HG03378 (cell line): ENCODE data around the gene ABCD2.
"Not testable (repeated sequence)": the region's sequence is repeated elsewhere in the genome, so short reads cannot be mapped to it uniquely, and the experiment has no call there.

Experiments used
- ATAC-seq: cut with Tn5 transposase; IDR thresholded peaks from one replicate; pipeline ENCODE4 v1.9.1; 2021; ENCODE audit warnings: mild to moderate bottlenecking, moderate library complexity; ENCODE audit not compliant: unreplicated experiment

Gene ABCD2

GRCh38 chr12:39613525-39613924 is 6.1 kb downstream of the ABCD2 start:
- ATAC-seq, result no peak

GRCh38 chr12:39612250-39612649 is 7.4 kb downstream of the ABCD2 start:
- ATAC-seq, result no peak

DNA sequence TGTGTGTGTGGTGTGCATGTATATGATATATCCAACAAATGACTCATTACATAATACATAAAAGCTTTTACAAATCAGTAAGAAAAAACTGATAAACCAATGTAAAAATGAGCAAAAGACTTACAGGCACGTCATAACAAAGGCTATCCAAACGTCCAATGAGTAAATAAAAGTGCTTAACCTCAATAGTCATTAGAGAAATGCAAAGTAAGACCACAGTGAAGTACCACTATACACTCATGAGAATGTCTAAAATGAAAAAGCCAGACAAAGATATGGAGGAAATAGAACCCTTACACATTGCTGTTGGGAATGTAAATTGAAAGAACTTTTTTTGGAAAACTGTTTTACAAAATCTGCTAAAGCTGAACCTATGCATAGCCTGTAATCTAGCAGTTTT is 7.8 kb downstream of the ABCD2 start:
- ATAC-seq, result no peak

DNA sequence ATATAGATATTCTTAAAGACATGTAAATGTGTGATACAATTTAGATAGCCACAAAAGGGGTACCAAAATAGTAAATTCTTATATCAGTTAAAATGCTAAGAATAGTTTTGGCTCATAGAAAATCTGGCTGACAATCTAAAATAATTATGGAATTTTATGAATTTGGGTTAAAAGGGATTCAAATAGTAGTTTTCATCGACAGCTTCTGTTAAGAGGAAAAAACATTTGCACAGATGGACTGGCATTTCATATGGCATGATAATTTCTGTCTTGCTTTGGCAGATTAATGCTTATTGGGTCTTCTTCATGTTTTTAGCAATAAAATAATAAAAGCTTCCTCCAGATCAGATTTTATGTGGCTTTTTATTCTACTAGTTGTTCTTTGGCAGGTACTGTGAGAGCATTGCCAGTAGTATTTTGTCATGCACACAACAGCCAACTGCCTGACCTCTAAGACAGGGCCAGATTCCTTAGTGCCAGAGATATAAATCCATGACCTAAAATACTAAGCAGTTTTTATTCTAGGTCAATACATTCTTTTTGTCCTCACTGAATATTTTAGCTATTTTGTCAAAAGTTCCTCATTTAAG is 9.1 kb downstream of the ABCD2 start:
- no peak for ATAC-seq

- no peak for ATAC-seq
These were observed 12.7 kb downstream of the ABCD2 start for GRCh38 chr12:39606712-39607423.

- ATAC-seq, result no peak
These were observed 13.6 kb downstream of the ABCD2 start for GRCh38 chr12:39605996-39606395.

GRCh38 chr12:39605501-39605900 is 14.1 kb downstream of the ABCD2 start:
- no peak for ATAC-seq

- ATAC-seq, result no peak
These were observed 16.5 kb downstream of the ABCD2 start for GRCh38 chr12:39603065-39603464.

- ATAC-seq, result not testable (repeated sequence)
These were observed 17.7 kb downstream of the ABCD2 start for GRCh38 chr12:39601951-39602350.

GRCh38 chr12:39595928-39596327 is 23.7 kb downstream of the ABCD2 start:
- no peak for ATAC-seq

- no peak for ATAC-seq
These were observed 27.3 kb downstream of the ABCD2 start for GRCh38 chr12:39592295-39592694.

DNA sequence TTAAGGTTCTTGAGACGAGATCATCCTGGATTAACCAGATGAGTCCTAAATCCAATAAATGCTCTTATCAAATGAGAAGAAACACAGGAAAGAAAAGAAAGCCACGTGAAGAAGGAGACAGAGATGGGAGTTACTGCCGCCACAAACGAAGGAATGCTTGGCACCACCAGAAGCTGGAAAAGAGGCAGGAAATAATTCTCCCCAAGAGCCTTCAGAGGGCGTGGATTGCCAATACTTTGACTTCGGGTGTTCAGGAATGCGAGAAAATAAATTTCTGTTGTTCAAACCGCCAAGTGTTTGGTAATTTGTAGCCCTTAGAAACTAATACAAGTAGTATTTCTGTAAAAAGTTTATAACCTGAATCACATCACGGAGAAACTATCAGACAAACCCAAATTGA is 31.3 kb downstream of the ABCD2 start:
- ATAC-seq, result no peak

DNA sequence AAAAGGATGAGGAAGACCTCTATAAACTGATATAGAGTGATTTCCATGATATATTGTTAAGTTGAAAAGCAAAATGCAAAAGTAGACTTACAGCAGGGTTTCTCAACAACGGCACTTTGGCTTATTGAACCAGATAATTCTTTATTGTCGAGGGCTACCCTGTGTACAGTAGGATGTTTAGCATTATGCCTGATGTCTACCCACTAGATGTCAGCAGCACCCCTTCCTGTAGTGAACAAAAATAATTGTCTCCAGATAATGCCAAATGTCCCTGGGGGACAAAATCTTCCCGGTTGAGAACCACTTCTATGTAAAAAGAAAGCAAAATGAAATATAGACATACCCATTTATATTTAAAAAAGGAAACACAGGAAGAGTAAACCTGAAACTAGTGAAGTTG is 32.4 kb downstream of the ABCD2 start:
- peak; percentile 80 for ATAC-seq

- ATAC-seq, result no peak
These were observed 32.8 kb downstream of the ABCD2 start for GRCh38 chr12:39586816-39587215.

DNA sequence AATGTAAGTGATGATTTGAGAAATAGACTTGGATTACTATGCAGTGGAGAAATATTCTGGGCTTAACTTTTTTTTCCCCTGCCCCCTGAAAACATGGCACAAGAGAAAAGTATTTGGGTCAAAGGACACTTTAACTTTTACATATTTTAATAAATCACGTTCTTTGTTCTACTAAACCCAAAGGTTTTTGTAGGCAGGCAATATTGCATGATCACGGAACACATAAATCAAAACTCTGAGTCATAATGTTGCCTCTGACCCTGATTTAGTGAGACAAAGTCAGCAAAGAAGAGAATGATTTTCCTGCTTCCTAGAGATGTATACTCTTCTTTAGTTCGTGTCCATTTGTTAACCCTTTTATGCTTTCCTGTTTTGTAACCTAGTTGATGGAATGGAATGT is 38.0 kb downstream of the ABCD2 start:
- no peak for ATAC-seq

- ATAC-seq, result no peak
These were observed 44.1 kb downstream of the ABCD2 start for GRCh38 chr12:39575498-39575875.

GRCh38 chr12:39574785-39575497 is 44.7 kb downstream of the ABCD2 start:
- ATAC-seq, result peak; percentile 54

DNA sequence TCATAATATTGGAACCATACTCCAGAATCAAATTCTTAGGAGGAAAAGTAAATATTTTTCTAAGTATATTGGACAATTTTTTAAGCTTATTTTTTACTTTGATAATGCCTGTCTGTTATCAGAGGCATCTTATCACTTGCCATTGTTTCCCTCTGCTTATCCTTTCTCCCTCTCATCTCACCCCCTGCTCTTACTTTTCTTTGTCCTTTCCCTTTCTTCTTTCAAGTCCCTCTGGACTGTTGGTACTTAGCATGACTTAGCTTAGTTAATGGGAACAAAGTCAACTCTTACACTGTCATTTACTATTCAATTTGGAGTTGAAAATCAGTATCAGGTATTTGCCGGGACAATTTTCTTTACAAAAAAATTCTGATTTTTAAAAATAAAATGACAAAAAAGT is 45.2 kb downstream of the ABCD2 start:
- no peak for ATAC-seq

GRCh38 chr12:39573971-39574370 is 45.6 kb downstream of the ABCD2 start:
- ATAC-seq, result no peak

DNA sequence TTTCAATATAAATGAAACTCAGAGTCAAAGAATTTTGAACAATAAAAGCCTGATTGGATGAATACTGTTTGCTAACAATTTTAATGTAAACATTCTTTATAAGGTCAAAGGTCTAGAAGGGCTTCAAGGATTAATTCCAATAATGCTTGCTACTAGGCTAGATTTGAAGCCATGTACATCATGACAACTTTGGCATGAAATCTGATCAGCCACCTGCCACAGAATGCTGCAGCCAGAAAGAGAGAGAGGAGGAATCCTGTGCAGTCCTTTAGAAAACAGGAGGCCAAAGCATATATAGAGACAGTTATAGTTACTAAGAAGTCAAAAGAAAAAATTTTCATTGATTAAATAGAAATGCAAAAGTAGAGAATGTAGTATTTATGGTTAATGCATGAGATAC is 47.1 kb downstream of the ABCD2 start:
- no peak for ATAC-seq

DNA sequence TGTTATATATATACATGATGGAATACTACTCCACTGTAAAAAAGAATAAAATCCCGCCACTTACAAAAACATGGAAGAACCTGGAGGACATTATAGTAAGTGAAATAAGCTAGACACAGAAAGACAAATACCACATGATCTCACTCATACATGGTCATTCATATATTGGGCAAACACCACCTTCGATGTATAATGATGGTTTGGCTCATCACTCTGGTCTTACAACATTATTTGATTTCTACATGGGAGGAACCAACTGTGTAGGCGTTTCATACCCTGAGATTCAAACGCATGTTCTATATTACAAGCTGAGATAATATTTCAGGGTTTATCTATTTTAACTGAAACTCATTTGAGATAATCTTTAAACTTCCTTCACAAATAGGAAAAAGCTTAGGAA is 48.3 kb downstream of the ABCD2 start:
- ATAC-seq, result no peak

DNA sequence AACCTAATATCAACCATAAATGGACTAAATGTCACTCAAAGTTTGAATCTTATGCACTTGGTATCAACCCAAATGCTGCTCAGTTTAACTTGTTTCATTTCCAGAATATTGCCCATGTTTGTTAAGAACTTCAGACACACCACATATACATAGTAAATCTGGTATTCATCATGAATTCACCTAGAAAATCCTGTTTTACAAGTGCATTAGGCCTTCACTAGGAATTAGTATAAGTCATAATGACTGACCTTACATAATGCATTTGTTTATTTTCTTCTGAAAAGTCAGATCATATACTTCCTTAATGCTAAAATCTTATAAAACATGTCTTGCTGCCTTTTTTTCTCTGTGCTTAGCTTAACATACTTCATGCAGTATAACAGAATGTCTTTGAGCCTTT is 66.1 kb downstream of the ABCD2 start:
- ATAC-seq, result no peak
